ENCODE measurements around the gene MALAT1.

DNA sequence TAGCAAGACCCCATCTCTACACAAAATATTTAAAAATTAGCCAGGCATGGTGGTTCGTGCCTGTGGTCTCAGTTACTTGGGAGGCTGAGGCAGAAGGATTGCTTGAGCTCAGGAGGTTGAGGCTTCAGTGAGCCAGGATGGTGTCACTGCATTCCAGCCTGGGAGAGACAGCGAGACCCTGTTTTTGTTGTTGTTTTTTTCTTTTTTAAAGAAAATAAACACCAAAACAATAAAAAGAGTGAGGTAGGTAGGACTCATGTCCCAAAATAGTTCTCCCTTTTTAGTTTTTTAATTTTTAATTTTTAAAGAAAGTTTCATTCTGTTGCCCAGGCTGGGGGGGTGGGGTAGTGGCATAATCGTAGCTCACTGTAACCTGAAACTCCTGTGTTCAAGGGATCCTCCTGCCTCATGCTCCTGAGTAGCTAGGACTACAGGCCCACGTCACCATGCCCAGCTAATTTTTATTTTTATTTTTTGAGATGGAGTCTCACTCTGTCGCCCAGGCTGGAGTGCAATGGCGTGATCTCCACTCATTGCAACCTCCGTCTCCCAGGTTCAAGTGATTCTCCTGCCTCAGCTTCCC lies 25.5 kb upstream of the MALAT1 start:
- TF ChIP-seq, protein P1, sequence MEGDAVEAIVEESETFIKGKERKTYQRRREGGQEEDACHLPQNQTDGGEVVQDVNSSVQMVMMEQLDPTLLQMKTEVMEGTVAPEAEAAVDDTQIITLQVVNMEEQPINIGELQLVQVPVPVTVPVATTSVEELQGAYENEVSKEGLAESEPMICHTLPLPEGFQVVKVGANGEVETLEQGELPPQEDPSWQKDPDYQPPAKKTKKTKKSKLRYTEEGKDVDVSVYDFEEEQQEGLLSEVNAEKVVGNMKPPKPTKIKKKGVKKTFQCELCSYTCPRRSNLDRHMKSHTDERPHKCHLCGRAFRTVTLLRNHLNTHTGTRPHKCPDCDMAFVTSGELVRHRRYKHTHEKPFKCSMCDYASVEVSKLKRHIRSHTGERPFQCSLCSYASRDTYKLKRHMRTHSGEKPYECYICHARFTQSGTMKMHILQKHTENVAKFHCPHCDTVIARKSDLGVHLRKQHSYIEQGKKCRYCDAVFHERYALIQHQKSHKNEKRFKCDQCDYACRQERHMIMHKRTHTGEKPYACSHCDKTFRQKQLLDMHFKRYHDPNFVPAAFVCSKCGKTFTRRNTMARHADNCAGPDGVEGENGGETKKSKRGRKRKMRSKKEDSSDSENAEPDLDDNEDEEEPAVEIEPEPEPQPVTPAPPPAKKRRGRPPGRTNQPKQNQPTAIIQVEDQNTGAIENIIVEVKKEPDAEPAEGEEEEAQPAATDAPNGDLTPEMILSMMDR (IDR thresholded peaks at IDR 0.05) = no peak
- TF ChIP-seq EP300 (IDR thresholded peaks at IDR 0.05; ENCODE audit: low read depth) (no peak), POLR2AphosphoS5 (IDR thresholded peaks at IDR 0.05) (no peak)
